ENCODE results near the gene ADCY3. TPM values are rescaled to one million over a fixed set of nuclear protein-coding genes. Genes with fewer than 3 reads are reported as not detected.
A peak's percentile ranks its signal among the peaks of the same experiment; 100 is the strongest.

The ADCY3 gene
- total and polyA plus RNA-seq, 2 of the 4 experiments (the other 2 are of a cell fraction): 17.4 to 46.1 TPM

GRCh38 chr2:24870891-24871705 is 48.9 kb downstream of the ADCY3 start:
- no peak overlapping the region for H4K91ac ChIP-seq (ENCODE audit: insufficient read depth, low read depth, low read length)
- peaks cover 19% of the 10 kb centered on the region for H3K9me1 ChIP-seq (ENCODE audit: insufficient read depth, low read length)
- no peak overlapping the region for H2AK9ac ChIP-seq (replicated peaks; ENCODE audit: low read depth, low read length, poor library complexity)
- no peaks in the 10 kb centered on the region for H3K27me3 ChIP-seq (ENCODE audit: control insufficient read depth, insufficient read depth, low read length)
- in situ Hi-C loops (cut with MboI; ENCODE audit: low sequenced_read_pairs) (no loop called here), intact Hi-C loops (cut with micrococcal nuclease) (no loop called here), dilution Hi-C loops (cut with HindIII; ENCODE audit: low sequenced_read_pairs, unreplicated experiment) (no loop called here)
- peaks cover 0 to 25% of the 10 kb centered on the region in 2 experiments; a peak in 1 of 4 replicates for H3K79me1 ChIP-seq (ENCODE audit: low read depth in 1 of 2, low read length in 2 of 2)
- H3K4me2 ChIP-seq (ENCODE audit: low read depth, low read length): no peak overlapping the region
- H2BK15ac ChIP-seq (ENCODE audit: low read depth, low read length): no peak overlapping the region
- WGBS, 2 experiments (ENCODE audit: extremely low coverage in 2 of 2, insufficient read length in 1 of 2): 83% methylated on average over 2 of the region's 16 CpGs; no CpG with 5 or more reads in 1 of the 2 experiments
- H3K18ac ChIP-seq (ENCODE audit: low read depth, low read length): no peak overlapping the region; the same call in 1 of the 2 replicates
- no peak overlapping the region for H3K56ac ChIP-seq (ENCODE audit: extremely low read depth, insufficient read depth, low read length)
- TF ChIP-seq CHD1 (IDR thresholded peaks at IDR 0.05; ENCODE audit: low read depth, low read length) (no peak), MAZ (IDR thresholded peaks at IDR 0.05; ENCODE audit: borderline replicate concordance, low read depth, low read length) (no peak), MAFK (IDR thresholded peaks at IDR 0.05; ENCODE audit: low read depth, low read length) (no peak), BHLHE40 (IDR thresholded peaks at IDR 0.05; ENCODE audit: low read depth, low read length) (no peak), MXI1 (IDR thresholded peaks at IDR 0.05; ENCODE audit: borderline replicate concordance, low read depth, low read length) (no peak), CEBPB (IDR thresholded peaks at IDR 0.05; ENCODE audit: low read depth, low read length) (no peak), RFX5 (IDR thresholded peaks at IDR 0.05; ENCODE audit: low read depth, low read length) (no peak)
- 0 out of 2 replicates have a peak overlapping the region, but pooled peaks have one; percentile 8 for H2AK5ac ChIP-seq (ENCODE audit: low read depth, low read length)
- DNase-seq: no peak
- no peaks in the 10 kb centered on the region; the same call in 1 of the 2 replicates for H4K20me1 ChIP-seq (ENCODE audit: insufficient read depth, low read length)
- ChIA-PET CTCF (no interaction called here), POLR2A (ENCODE audit: unreplicated experiment) (no interaction called here)
- H4K5ac ChIP-seq (ENCODE audit: low read depth, low read length): no peak overlapping the region; the same call in 1 of the 2 replicates
- H3K4ac ChIP-seq (ENCODE audit: low read depth, low read length): no peak overlapping the region
- peaks cover 15% of the 10 kb centered on the region; the same call in 1 of the 2 replicates for H3K4me1 ChIP-seq (ENCODE audit: control insufficient read depth, insufficient read depth, low read length)
- H3K36me3 ChIP-seq (ENCODE audit: control insufficient read depth, insufficient read depth, low read length): peaks cover 1% of the 10 kb centered on the region; the same call in 1 of the 2 replicates
- ATAC-seq (ENCODE audit: low read depth): no peak; the same call in 1 of the 2 replicates
- no peak overlapping the region for H2AFZ ChIP-seq (replicated peaks; ENCODE audit: low read length, poor library complexity)
- no peak overlapping the region for H4K8ac ChIP-seq (ENCODE audit: low read depth in 2 of 2, low read length in 2 of 2)
- no peak overlapping the region for H3K4me3 ChIP-seq (ENCODE audit: insufficient read depth, low read depth, low read length)
- no peak overlapping the region for H3K9ac ChIP-seq (ENCODE audit: low read depth, low read length)
- BruUV-seq (replicated peaks): no TSS peak
- no peak overlapping the region for H3K23ac ChIP-seq (ENCODE audit: low read depth, low read length)
- H3K27ac ChIP-seq (ENCODE audit: insufficient read depth, low read length): peak overlapping the region; percentile 18; the same call in 1 of the 2 replicates
- no peak overlapping the region for H3K14ac ChIP-seq (replicated peaks; ENCODE audit: low read depth, low read length)
- no peak overlapping the region for H2BK5ac ChIP-seq (ENCODE audit: low read depth, low read length, poor library complexity, severe bottlenecking)
- H3K9me3 ChIP-seq (ENCODE audit: control insufficient read depth, insufficient read depth, low read length): no peaks in the 10 kb centered on the region
- H2BK20ac ChIP-seq (ENCODE audit: low read depth, low read length): no peak overlapping the region
- no peak overlapping the region for H2BK120ac ChIP-seq (ENCODE audit: low read depth, low read length)

Data from IMR-90 (cell line).